Measurements from ENCODE around the gene WDR6. TPM values are rescaled to one million over a fixed set of nuclear protein-coding genes. Genes with fewer than 3 reads are reported as not detected.

WDR6 gene
- total and polyA plus RNA-seq, 8 donors: 156 to 217 (median 183) TPM

- Histone ChIP-seq H3K4me3 (no peak overlapping the region), H3K27ac (no peak overlapping the region), H3K9me3 (no peaks in the 10 kb centered on the region), H3K4me1 (no peaks in the 10 kb centered on the region), H3K27me3 (no peaks in the 10 kb centered on the region), H3K36me3 (peaks cover 0 to 98% of the 10 kb centered on the region in 2 donors)
- TF ChIP-seq CTCF (IDR thresholded peaks at IDR 0.05): no peak
- intact Hi-C loops (cut with DNase I): no loop called here
- DNase-seq: no peak
- no peak for ATAC-seq
Measured at GRCh38 chr3:48979451-48979850, 27.7 kb upstream of the WDR6 start.

GRCh38 chr3:48980295-48980694 is 26.9 kb upstream of the WDR6 start:
- Histone ChIP-seq H3K4me3 (no peak overlapping the region), H3K36me3 (peaks cover 0 to 98% of the 10 kb centered on the region in 2 donors)
- no peak for DNase-seq

GRCh38 chr3:48982016-48982415 is 25.2 kb upstream of the WDR6 start:
- TF ChIP-seq CTCF (IDR thresholded peaks at IDR 0.05): no peak
- H3K27me3 ChIP-seq: no peaks in the 10 kb centered on the region
- H3K27ac ChIP-seq: no peak overlapping the region
- H3K36me3 ChIP-seq: peaks cover 0 to 92% of the 10 kb centered on the region in 2 donors
- intact Hi-C loops (cut with DNase I): no loop called here
- H3K9me3 ChIP-seq: no peaks in the 10 kb centered on the region
- ATAC-seq: no peak
- H3K4me3 ChIP-seq: no peak overlapping the region
- no peaks in the 10 kb centered on the region for H3K4me1 ChIP-seq
- DNase-seq: no peak

More at GRCh38 chr3:48980295-48980694, 26.9 kb upstream of the WDR6 start:
- intact Hi-C loops (cut with DNase I): no loop called here
- H3K27me3 ChIP-seq: no peaks in the 10 kb centered on the region
- TF ChIP-seq CTCF (IDR thresholded peaks at IDR 0.05): no peak
- no peaks in the 10 kb centered on the region for H3K4me1 ChIP-seq
- ATAC-seq: no peak
- H3K9me3 ChIP-seq: no peaks in the 10 kb centered on the region
- no peak overlapping the region for H3K27ac ChIP-seq

GRCh38 chr3:48982686-48983085 is 24.5 kb upstream of the WDR6 start:
- ATAC-seq: no peak
- Histone ChIP-seq H3K27ac (no peak overlapping the region), H3K36me3 (peaks cover 0 to 85% of the 10 kb centered on the region in 2 donors), H3K4me1 (peaks cover 0 to 2% of the 10 kb centered on the region in 2 donors), H3K4me3 (no peak overlapping the region), H3K27me3 (no peaks in the 10 kb centered on the region), H3K9me3 (no peaks in the 10 kb centered on the region)
- no peak for DNase-seq
- intact Hi-C loops (cut with DNase I): no loop called here
- TF ChIP-seq CTCF (IDR thresholded peaks at IDR 0.05): no peak

GRCh38 chr3:48983096-48983495 is 24.1 kb upstream of the WDR6 start:
- H3K27me3 ChIP-seq: no peaks in the 10 kb centered on the region
- H3K36me3 ChIP-seq: peaks cover 0 to 81% of the 10 kb centered on the region in 2 donors
- H3K4me3 ChIP-seq: no peak overlapping the region
- no peak overlapping the region for H3K27ac ChIP-seq
- DNase-seq (no peak), ATAC-seq (no peak)
- peaks cover 0 to 5% of the 10 kb centered on the region in 2 donors for H3K4me1 ChIP-seq
- TF ChIP-seq CTCF (IDR thresholded peaks at IDR 0.05): no peak
- no peaks in the 10 kb centered on the region for H3K9me3 ChIP-seq
- intact Hi-C loops (cut with DNase I): no loop called here

Data from left lung (tissue), 10 donors.